HG03039 (cell line): Measurements from ENCODE around the gene ADCY5.

Experiments
- ATAC-seq: cut with Tn5 transposase; IDR thresholded peaks from one replicate; pipeline ENCODE4 v1.9.1; 2021; ENCODE audit warnings: mild to moderate bottlenecking, moderate library complexity; ENCODE audit not compliant: unreplicated experiment

ADCY5 gene

GRCh38 chr3:123312331-123313265, 136.3 kb downstream of the ADCY5 start:
- no peak for ATAC-seq

DNA sequence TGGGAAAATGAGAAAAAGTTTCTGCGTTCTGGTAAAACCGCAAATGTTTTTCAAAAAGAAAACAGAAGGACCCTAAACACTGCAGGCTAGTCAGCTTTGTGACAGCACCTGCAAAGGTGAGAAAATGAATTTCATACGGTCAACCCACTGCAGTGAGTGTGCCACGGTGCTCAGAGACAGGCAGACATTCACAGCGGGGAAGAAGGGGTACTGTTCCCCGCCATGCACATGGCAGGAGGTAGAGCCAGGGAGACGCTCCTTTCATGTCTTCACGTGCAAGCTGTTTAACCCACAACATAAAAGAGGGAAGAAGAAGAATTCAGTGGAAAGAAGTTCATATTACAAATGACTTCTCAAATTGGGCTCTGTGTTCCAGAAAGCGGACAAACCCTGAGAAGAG, 137.7 kb downstream of the ADCY5 start:
- no peak for ATAC-seq

DNA sequence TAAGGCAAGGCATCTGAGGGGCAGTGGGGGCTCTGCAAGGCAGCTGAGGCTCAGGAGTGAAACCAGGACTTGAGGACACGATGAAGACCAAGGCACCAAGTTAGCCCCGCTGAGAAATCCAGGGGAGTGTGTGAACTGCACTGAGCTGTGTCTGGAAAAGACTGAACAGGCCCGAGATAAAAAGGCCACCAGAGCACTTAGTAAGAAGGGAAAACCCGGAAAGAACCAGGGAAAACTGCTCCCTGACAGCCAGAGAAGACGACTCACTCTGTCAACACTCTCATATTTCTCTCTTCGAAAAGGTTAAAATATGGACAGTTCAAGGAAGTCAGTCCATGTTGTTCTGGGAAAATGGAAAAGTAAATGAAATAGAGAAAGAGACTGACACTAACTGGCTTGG, 138.1 kb downstream of the ADCY5 start:
- no peak for ATAC-seq

DNA sequence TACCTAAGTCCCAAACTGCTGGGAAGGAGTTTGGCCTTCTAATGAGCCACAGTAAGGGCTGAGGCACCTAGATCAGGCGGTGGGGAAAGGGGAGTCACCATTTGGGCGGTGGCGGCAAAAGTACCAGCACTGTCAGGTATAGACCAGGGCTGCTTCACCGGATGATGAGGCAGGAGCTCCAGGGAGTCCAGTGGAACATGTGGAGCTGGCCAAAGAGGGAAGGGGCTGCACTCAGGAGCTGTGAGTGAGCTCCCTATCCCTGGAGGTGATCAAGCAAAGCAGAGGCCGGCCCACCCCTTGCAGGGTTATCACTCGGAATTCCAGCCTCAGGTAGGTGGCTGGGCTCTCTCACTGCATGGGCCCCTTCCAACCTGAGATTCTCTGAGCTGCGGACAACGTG, 138.7 kb downstream of the ADCY5 start:
- no peak for ATAC-seq

- ATAC-seq = no peak
Measured at GRCh38 chr3:123307064-123307463, 141.8 kb downstream of the ADCY5 start.

- no peak for ATAC-seq
Measured at GRCh38 chr3:123305192-123305591, 143.7 kb downstream of the ADCY5 start.

DNA sequence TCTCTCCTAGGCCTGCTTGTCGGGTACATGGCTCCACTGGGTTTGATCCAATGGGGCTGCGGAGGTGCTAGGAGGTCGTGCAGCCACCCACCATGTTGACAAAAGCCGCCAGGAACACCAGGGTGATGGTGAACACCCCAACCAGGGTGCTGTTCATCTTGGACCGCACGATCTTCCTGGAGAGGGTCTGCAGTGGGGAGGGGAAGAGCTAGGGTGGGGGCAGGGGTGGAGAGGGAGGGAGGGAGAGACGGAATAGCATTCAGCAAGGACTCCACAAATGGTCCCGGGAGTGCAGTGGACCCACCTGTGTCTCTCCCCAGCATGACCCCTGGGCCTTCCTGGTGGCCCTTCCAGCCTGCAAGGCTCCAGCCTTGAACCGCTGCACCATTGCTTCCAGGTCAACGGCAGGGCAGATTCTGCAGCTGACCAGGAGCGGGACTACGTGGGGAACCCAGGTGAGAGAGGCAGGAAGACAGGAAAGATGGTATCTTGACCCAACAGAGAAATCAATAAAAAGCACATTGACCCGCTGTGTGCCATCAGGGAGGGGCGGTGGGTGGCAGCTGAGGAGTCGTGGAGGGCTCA, 144.8 kb downstream of the ADCY5 start:
- ATAC-seq = no peak

DNA sequence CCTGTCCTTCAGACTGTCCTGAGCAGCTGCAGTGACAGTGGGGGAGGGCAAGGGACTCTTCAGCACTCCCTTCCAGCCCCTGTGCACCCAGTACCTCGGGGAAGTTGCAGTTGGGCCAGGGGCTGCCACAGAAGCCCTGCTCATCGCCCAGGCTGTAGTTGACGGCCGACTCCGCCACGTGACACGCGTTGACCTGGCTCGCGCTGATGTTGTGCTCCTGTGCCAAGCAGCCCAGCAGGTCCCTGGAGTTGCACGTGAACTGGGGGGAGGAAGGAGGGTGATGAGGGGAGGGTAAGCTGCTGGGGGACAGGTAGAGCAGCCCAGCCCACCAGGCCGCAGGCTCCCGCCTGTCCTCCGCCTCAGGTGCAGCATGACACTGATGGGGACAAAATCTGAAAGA, 145.9 kb downstream of the ADCY5 start:
- no peak for ATAC-seq

- ATAC-seq = no peak
Measured at GRCh38 chr3:123301331-123302184, 147.3 kb downstream of the ADCY5 start.

GRCh38 chr3:123300583-123300982, 148.3 kb downstream of the ADCY5 start:
- ATAC-seq = no peak

GRCh38 chr3:123300056-123300455, 148.8 kb downstream of the ADCY5 start:
- no peak for ATAC-seq

GRCh38 chr3:123299581-123299980, 149.3 kb downstream of the ADCY5 start:
- no peak for ATAC-seq

- no peak for ATAC-seq
Measured at GRCh38 chr3:123298903-123299302, 150.0 kb downstream of the ADCY5 start.

DNA sequence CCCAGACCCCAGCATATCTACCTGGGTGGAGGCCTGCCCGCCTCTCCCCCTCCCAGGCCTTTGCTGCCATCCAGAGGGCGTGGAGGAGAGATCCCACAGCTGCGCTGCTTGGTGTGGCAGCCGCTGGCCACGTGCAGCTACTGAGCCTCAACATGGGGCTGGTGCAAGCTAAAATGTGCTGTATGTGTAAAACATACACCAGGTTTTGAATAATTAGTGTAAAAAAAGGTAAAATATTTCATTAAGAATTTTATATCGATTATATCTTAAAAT, 151.3 kb downstream of the ADCY5 start:
- no peak for ATAC-seq

DNA sequence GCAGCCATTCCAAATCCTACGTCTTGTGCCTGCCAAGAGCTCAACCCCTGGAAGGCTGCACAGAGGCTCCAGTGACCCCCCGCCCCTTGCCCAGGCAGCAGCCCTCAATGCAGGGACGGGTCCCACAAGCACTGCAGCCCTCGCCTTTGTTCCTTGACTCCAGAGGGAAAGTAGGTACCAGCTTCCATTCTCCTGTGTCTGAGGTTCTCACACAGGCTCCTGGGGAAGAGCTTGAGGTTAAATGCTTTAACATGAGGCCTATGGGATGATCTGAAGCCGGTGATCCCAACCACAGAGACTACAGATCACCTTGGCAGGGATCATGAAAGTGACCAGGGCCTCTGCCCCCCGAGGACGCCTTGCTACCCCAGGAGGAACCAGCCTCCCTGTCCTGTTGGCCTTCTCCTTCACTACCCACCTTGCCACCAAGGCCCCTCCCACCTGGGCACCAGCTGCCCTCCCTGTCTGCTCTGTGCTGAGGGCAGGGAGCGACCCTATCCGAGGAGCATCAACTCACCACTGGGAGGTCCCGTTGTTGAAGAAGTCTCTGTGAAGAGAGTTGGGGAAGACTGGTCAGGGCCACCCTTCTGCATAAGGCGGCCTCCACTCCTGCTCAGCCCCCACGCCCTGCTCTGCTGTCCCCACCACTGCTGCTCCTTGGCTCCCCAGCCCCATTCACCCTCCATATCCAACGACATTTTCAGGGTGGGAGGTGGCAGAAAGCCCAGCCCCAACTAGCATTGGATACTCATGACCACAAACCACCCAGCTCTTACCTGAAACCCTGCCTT, 151.9 kb downstream of the ADCY5 start:
- no peak for ATAC-seq

GRCh38 chr3:123296261-123296660, 152.6 kb downstream of the ADCY5 start:
- no peak for ATAC-seq

GRCh38 chr3:123295901-123296250, 153.0 kb downstream of the ADCY5 start:
- no peak for ATAC-seq

- ATAC-seq = no peak
Measured at GRCh38 chr3:123295171-123295900, 153.6 kb downstream of the ADCY5 start.

- no peak for ATAC-seq
Measured at GRCh38 chr3:123294296-123294938, 154.5 kb downstream of the ADCY5 start.
